SKM-1 (cell line): Measurements from ENCODE around the gene ITGB3.
"Not testable (repeated sequence)": the region's sequence is repeated elsewhere in the genome, so short reads cannot be mapped to it uniquely, and the experiment has no call there.

ENCODE experiments used
- DNase-seq: peaks from one replicate; lab custom pipeline; 2025; ENCODE audit not compliant: unreplicated experiment; lab: John Stamatoyannopoulos, UW

ITGB3 gene

DNA sequence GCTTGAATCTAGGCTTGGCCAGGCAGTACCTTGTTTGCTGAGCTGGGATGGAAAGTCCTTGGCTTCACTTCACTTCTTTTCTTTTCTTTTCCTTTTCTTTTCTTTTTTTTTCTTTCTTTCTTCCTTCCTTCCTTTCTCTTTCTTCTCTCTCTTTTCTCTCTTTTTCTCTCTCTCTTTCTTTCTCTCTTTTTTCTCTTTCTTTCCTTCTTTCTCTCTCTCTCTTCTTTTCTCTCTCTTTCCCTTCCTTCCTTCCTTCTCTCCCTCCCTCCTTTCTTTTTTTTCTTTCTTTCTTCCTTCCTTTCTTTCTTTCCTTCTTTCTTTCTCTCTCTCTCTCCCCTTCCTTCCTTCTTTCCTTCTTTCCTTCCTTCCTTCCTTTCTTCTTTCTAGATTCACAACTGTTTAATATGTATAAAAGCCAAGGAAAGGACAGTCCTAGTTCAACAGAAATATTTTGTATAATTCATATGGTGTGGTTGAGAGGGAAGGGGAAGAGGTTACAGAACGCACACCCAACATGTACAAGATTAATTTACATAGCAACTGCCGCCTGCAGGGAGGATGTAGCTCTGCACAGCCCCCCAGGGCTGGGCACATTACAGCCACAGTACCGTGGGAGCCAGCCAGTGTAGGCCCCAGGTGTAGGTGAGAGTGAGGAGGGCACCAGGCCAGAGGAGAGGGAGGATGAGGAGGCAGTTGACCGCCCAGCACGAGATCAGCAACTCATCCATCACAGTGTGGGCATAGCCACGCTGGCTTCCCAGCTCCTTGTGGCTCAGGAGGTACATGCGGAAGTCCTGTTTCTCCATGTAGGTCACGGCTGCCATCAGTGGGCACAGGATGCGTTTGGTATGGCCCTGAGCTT, 9.7 kb upstream of the ITGB3 start:
- no peak for DNase-seq

DNA sequence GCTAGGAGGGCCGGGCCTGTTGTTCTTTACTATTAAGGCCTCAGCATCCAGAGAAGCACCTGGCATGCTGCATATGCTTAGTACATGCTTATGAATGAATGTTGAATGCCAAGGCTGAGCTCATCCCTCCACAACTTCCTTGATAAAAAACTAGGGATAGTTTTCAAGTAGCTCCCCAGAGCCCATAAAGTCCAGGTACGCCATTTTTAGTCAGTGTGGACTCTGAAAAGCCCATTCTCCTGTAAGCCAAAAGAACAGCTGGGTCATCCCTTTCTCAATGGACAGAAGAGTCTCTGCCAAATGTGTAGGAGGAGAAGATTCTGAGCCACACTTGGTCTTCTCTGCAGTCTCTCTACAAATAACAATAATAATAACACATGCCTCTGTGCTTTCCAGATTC, 8.9 kb upstream of the ITGB3 start:
- DNase-seq: no peak

DNA sequence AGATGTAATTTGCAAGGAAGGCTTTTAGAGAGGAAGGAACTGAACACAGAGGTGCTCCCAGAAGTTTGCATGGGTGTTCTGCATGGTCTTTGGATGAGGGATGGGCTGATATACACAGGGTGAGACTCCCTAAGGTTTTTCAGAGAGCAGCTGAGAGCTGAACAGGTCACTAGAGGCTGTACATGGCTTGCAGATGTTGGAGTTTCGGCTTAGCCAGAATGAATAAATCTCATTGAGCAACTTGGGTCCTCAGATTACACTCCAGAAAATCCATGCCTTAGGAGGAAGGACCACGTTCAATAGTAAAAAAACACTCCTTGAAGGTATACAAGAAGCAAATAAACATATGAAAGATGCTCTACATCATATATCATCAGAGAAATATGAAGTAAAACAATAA, 7.5 kb upstream of the ITGB3 start:
- DNase-seq: no peak

DNA sequence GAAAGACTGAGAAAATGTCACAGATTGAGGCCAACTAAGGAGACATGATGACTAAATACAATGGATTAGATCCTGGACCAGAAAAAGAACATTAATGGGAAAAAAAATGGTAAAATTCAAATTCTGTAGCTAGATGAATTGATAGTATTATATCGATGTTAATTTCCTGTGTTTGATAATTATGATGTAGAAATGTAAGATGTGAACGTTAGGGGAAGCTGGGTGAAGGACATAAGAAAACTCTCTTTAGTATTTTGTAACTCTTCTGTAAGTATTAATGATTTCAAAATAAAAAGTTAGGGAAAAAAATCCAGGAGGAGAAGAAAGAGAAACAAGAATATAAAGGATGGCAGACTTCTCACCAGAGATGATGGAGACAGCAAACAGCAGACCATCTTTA, 2.8 kb upstream of the ITGB3 start:
- DNase-seq: no peak

DNA sequence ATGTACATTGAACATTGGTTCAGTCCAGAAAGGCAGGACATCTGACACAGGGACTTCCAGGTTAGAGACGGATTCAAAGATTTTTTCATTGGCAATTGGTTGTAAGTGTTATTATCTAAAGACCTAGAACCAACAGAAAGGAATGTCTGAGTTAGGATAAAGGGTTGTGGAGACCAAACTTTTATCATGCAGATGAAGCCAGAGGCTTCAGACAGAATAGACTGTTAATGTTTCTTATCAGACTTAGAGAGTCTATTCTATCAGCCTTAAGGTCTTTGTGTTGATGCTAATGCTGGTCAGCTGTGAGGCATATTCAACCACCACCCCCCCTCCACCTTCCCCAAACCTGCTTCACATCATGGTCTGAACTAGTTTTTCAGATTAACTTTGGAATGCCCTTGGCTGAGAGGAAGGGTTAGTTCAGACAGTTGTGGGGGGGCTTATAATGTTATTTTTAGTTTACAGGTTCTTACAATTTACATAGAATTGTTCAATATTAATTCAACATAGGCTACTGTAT, 2.1 kb upstream of the ITGB3 start:
- DNase-seq: no peak

DNA sequence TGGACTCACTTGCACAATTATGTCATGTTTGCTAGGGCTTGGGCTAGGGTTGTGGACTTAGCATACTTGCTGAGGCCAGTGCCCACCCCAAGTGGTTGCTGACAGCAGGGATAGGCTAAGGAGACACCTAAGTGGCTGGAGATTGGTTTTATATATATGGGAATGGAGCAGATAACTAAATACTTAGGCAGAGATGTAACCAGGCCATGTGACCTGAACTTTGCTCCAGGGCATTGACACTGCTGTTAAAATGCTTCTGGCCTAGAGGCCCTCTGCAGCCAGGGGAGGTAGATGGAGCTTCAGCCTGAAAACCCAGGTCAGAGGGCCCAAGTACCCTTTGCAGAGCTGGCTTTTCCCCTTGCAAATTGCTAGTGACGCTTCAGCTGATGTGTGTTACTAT, 1.4 kb upstream of the ITGB3 start:
- DNase-seq: no peak

DNA sequence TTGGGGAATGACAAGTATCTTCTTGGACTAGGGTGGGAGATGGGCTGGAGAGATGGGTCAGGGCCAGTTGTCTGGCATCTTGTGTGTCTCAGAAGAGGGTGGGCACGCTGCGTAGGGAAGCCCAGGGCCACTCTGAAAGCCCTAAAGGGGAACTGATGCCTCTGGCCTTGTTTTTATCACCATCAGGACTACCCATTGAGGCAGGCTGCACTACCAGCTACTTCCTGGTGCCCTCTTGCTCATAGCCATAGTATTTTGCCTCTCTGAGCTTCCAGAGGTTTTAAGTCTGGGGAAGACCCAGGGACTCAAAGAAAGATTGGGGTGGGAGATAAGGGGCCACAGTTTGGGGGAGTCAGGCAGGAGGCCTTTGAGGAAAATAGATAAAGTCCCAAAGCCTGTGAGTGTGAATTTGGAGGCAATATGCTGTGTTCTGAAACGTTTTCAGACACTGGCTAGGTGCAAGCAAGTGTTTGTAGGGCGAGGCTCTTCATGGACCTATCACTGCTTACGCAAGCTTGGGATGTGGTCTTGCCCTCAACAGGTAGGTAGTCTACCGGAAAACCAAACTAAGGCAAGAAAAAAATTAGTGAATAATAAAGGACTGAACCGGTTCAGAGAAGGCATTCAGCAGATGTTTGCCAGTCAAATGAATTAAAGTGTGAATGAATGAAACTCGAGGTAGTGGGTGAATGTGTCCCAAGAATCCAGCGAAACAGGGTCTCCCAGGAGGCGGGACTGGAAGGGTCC, 688 bp upstream of the ITGB3 start:
- no peak for DNase-seq

DNA sequence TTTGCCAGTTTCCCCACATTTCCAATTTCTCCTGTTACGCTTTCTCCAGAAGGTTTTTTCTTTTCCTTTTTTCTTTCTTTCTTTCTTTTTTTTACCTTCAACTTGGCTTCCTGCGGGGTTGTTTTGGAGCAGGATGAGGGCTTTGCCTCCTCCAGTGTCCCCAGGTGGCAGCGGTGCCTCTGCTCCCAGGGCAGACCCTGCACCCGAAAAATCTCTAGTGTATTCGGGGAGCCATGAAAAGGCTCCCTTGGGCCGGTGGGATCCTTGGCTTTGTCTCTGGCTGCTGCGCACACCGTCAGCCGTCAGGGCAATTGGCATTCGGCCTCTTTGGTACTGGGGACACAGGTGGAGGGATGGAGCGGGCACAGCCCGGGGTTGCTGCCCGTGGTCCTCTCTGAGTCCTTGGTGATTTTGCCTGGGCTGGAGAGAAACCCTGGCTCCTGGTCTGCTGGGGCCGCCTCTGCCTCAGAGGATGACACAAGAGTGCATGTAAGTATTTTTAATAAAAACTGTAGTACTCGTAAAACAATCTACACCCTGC, 846 bp downstream of the ITGB3 start:
- no peak for DNase-seq

DNA sequence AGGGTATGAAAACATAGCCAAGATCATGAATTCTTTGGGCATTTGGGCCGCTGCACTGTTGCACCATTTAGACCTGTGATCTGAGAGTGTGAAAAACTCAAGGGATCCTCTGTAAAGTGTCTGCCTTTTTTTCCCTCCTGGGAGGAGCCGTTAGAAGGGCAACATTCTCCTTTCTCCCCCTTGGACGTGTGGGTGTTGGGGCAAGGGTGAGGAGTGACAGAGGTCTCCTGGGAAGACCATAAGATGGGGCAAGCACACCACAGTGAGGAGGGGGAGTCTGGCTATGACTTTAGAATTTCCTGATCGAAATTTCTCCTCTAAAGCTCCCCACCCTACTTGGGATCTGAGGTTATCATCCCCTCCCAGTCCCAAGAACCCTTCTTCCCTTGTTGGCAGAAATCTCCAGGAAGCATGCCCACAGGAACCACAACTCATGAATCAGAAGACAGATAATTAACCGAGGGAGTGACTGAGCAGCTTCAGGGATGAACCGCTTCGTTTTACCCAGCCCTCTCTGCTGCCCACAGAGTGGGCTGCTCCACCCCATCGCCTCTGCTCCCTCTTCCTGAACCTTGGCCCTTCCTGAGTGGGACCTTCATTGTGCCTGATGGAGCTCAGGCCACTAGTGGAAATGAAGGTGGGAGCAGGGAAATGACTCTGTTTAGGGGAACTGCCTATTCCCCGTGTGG, 4.2 kb downstream of the ITGB3 start:
- no peak for DNase-seq

DNA sequence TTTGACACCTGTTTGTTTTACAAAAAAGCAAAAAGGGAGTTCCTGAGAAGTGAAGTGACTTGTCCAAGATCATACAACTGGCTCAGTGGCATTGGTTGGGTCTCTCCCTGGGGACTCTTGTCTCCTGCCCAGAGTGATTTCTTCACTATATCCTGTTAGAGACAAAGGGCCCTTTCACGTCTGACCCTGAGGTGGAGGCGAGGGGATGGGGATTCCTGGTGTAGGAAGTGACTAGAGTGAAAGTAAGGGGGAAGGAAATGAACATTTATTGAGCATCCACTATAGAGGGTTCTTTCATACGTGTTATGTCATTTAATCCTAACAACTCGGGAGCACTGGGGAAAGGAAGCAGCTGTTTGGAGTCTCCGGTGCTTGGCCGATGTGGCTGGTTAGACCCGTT, 9.0 kb downstream of the ITGB3 start:
- no peak for DNase-seq

DNA sequence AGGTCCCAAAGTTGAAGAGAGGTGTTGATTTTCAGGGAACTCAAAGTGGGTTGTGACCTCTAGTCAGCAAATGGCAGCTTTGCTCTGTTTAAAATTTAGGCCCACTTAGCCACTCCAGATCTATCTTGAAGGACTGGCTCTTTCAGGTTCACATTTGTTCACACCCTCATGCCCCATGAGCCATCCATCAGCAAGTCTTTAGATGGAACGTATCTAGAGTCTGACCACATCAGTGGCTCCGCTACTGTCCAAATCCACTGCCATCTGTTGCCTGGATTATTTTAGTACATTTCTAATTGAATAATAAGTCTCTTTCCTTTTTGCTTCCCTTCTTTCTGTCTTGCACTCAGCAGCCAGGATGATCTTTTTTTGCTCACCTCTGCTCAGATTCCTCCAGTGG, 10.5 kb downstream of the ITGB3 start:
- DNase-seq: no peak

DNA sequence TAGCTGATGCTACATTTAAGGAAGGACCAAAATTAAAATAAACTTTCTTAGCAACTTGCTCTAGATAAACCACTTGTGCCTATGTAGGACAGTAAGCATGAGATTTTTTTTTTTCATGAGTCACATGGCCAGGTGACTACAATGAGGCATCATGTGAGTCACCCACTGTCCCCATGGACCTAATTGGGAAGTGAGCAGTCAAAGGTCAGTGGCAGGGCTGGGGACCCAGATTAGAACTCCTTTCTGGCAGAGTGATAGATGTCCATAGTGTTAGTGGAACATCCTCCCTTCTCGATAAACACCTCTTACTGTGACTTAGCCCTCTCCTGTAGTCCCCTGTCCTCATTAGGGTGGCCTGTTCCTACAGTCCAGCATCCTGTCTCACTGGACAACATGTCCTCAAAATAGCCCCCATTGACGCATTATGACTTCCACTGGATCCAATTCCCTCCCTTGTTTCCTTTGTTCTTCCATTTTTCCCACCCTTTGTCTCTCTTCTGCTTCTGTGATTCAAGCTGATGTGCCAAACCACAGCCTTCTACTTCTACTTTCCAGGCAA, 12.4 kb downstream of the ITGB3 start:
- DNase-seq: no peak

DNA sequence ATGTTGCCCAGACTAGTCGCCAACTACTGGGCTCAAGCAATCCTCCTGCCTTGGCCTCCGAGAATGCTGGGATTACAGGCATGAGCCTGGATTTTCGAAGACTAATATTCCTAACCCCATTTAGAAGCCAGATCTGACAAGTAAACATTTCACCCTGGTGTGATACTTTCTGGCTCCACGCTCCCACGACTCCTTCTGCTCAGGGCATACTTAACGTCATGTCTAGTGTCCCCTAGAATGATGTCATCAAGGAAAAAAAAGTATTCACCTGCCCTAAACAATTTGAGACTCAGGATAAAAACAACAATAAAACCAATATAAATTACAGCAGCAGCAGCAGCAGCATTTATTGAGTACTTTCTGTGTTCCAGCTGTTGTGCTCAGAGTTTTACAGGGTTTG, 13.2 kb downstream of the ITGB3 start:
- DNase-seq: no peak

DNA sequence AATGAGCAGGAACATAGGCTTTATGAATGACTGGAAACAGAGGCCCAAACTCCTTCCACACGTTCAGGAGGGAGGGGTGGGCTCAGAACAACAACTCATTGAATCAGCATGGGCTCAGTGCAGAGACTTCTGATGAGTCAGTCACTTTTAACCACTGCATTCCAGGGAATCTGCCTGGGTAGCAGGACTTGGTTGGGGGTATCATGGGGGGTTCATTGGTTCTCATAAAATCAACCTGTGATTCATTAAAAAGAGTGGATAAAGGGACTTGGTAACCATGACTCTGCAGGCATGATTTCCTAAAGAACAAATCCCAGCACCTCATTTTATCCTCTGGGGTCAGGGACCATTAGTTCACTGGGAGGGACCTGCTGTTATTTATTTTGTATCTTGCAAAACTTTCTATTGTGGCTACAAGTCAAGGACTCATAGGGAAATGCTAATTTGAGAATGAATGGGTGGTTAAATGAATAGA, 13.8 kb downstream of the ITGB3 start:
- no peak for DNase-seq

DNA sequence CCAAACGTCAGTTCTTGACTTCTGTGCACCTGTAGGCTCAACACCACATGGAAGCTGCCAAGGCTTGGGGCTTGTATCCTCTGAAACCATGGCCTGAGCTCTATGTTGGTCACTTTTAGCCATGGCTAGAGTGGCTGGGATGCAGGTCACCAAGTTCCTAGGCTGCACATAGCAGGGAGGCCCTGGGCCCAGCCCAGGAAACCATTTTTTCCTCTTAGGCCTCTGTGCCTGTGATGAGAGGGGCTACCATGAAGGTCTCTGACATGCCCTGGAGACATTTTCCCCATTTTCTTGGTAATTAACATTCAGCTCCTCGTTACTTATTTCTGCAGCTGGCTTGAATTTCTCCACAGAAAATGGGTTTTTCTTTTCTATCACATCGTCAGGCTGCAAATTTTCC, 15.3 kb downstream of the ITGB3 start:
- DNase-seq: not testable (repeated sequence)

DNA sequence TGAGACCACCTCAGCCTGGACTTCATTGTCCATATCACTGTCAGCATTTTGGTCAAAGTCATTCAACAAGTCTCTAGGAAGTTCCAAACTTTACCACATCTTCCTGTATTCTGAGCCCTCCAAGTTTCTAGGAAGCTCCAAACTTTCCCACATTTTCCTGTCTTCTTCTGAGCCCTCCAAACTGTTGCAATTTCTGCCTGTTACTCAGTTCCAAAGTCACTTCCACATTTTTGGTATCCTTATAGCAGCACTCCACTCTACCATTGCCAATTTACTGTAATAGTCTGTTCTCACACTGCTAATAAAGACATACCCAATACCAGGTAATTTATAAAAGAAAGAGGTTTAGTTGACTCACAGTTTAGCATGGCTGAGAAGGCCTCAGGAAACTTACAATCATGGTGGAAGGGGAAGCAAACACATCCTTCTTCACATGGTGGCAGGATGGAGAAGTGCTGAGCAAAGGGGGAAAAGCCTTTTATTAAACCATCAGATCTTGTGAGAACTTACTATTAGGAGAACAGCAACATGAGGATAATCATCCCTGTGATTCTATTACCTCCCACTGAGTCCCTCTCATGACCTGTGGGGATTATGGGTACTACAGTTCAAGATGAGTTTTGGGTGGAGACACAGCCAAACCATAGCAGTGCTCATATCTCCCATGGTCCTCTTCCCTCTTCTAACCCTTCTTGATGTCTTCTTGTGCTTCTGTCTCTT, 16.1 kb downstream of the ITGB3 start:
- DNase-seq: not testable (repeated sequence)

DNA sequence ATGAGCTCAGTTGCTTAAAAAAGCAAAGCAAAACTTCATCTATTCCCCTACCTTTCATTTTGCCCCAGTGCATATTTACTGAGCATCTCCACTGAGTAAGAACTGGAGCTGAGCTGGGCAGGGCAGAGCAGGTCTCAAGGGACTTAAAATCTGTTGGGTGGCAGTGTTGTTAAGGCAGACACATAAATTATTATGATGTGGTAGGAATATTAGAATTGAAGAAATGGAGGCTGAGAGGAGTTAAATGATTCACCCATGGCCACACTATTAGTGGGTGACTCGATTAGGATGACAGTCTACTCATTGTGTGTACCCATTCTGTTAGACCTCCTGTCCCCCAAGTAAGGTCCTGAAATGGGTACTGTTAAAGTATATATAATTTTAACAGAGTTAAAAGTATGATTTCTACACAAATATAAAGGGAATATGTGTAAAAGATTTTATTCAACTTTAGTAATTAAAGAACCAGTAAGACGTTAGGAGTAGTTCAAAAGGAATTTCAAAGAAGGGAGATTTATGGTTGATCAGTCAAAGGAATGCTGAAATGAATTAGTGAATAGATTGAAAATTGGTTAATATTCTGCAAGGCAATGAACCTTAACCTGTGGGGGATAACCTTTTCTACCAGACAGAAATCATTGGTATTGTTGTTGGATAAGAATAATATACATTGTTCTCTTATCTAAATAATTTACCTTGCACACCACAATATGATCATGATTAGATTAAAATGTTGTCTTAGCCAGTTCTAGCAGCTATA, 17.5 kb downstream of the ITGB3 start:
- DNase-seq: no peak

DNA sequence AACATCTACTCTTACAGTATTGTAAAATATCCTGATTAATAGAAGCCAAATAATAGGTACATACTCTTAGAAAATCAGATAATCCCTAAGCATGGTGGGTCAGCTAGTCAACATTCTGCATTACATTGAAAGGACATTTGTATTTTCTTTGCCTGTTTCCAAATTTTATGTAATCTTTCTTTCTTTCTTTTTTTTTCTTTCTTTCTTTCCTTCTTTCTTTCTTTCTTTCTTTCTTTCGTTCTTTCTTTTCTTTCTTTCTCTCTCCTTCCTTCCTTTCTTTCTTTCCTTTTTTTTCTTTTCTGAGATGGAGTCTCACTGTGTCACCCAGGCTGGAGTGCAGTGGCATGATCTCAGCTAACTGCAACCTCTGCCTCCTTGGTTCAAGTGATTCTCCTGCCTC, 18.9 kb downstream of the ITGB3 start:
- no peak for DNase-seq

DNA sequence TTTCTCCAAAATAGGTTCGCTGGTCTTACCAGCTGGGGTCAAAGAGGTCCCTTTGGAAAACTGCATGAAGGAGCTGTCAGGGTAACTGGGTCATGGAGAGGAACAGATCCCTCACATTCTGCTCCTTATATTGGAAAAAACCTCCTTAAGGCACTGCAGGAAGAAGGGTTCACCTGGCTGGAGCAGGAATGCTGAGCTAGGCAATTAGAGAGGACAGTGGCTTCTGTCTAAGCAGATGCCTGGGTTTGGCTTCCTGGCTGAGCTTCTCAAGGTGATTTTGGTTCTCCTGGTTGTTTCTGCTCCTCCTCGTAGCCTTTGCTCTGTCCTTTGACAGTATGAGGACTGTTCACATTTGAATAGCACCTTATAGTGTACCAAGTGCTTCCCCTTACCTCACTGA, 19.6 kb downstream of the ITGB3 start:
- no peak for DNase-seq
